Activated T-helper 9 cell treated with anti-CD3 and anti-CD28 coated beads, Interleukin-2, amount 50 U/mL, for 16 hours (primary cell): ENCODE data around the gene OR8K3.

Experiments
- DNase-seq: peaks from one replicate; pipeline ENCODE4 v3.0.0-alpha.2; 2020; ENCODE audit warnings: low read depth

The OR8K3 gene

DNA sequence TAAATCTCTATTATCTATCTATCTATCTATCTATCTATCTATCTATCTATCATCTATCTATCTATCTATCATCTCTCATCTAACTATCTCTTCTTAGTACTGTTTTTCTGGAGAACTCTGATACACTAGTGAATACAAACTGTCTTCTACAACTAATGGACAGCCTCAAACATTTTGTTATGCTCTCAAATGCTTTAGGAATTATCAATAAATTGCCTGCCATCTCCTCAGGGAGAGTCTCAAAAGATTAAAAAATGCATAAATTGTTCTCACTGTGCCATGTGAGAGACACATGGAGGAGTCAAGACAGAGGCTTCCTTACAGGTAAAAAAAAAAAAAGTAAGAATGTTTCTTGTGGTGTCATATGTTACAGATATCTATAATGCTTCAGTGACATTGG lies at the start of gene OR8K3:
Gene OR8K3, plus strand, starts transcription at position 301 of the 400 bp plus-strand sequence. CDS start 3,163 bp downstream, outside the sequence.
- no peak for DNase-seq

DNA sequence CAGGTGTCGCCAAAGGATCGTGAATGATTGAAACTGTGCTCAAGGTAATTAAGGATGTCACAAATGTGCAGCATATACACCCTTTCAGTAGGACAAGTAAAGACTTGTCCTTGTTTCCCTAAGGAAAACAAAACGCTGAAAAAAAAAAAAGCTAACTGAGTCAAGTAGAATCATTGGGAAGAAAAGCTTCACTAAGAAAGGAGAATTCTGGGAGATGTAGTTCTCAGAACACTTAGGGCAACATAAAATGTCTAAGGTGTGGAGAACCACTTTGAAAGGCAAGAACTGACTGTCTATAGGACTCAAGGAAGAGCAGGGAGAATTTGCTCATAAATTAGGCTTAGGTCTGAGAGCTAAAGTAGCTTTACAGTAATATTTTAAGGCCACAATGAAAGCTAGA lies 43.9 kb upstream of the OR8K3 start:
- DNase-seq: no peak

DNA sequence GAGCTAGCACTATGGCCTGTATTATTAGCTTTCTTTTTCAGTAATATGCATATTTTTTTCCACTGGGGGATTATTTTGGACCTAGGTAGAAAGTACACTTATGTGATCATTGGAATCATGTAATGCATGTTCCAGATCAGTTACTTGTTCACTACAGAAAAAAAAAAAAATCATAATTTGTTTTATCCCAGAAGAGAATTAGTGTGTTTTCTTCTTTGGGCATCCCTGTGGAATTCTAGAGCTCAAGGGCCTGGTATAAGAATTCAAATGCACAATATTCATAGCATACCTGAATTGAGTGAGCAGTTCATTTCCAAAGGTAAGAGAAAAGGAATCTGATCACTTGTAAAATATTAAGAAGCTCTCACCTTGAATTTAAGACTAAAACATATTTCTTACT lies 41.1 kb upstream of the OR8K3 start, which contains the start of gene OR5T1:
Gene OR5T1, plus strand, starts transcription at position 301 of the 400 bp plus-strand sequence. CDS start 1,485 bp downstream, outside the sequence.
- no peak for DNase-seq

DNA sequence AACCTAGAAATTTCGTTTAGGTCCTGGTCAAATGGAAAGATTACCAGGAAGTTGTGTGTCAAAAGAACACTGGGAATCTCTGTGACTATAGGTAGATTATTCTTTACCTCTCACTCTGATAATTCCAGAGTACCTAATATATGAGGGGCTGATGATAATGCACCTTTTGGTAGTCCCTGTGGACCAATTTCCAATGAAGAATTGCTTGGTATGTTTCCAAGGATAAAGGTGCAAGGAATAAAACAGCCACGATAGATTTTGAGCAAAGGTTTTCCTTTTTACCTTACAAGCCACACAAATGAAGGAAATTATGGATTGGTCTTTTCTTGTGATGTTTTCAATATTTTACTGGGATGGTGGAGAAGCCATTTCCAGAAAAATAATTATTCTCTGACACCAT lies 22.8 kb upstream of the OR8K3 start, which contains the start of gene OR8H1:
Gene OR8H1, minus strand, starts transcription at position 101 of the 400 bp plus-strand sequence. CDS start 1,192 bp downstream, outside the sequence.
- DNase-seq: no peak

DNA sequence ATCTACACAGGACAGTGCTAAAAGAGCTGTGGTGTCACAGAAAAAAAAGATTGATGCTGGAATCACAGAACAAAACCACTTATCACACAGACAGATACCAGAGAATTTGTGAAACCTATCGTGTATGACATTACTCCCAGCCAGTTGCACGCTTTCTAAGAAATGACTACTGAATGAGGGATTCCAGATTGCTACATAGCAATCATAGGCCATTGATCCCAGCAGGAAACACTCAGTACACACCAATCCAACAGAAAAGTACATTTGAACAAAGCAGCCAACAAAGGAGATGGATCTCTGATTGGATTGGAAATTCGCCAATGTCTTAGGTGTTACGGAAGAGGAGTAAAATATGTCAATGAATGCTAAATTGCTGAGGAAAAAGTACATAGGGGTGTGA lies 18.0 kb upstream of the OR8K3 start:
- DNase-seq: no peak

DNA sequence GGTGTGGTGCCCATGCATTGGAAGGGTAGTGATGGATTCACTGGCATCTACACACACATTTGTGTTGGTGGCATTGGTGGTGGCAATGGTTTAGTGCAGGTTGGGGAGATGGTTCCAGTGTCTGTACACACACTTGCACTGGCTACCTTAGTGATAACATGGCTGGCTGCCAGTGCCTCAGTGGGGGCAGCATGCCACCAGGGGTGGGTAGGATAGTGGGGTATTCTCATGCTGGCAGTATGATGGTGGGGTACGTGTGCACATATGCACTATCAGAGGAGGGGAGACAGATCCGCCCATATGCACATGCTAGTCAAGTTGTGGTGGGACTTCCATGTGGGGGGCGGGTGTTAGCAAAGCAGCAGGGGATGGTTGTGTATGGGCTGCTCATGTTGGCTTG lies 7.1 kb upstream of the OR8K3 start:
- no peak for DNase-seq

DNA sequence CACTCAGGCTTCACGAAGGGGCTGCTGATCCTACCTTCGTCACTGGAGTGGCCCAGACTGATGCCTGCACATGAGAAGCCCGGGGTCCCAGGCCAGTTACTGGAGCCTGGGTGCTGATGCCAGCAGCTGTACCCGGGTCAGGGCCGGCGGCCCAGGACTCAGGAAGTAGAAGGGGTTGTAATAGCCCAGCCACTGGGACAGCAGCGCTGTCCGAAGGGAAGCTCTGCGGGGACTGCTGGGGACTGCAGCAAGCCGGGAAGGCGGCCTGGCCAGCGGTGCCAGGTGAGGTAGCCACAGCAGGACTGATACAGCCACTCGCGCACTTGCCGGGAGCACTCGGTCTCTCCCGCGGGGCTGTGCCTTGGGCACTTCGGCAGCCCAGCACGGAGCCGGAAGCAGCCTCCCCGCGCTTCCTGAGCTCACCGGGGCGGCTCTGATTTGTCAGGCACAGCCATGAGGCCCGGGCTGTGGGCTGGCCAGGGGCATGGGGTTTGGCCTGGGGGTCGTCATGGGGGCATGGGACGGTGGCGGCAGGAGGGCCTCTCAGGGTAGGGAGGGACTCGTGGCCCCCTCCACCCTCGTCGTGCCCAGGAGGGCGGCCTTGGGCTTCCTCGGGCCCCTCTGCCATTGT lies 17.0 kb downstream of the OR8K3 start:
- DNase-seq: no peak

DNA sequence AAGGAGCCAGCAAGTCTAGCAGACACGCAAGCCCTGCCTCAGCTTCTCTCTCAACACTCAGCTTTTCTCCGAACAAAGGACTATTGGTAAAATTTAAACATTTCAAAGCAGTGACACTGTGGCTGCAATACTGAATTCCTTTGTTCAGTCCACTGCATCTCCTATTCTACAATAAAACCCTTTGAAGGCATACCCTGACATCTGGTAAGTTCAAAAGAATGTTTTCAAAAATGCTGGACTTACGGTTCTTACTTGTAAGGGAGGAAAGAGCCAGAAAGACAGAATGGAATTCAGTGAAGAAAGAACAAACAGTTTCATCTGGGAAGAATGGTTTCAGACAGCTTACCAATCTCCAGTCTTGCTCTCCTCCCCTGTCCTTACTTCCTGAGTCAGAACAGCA lies 18.2 kb downstream of the OR8K3 start:
- no peak for DNase-seq

DNA sequence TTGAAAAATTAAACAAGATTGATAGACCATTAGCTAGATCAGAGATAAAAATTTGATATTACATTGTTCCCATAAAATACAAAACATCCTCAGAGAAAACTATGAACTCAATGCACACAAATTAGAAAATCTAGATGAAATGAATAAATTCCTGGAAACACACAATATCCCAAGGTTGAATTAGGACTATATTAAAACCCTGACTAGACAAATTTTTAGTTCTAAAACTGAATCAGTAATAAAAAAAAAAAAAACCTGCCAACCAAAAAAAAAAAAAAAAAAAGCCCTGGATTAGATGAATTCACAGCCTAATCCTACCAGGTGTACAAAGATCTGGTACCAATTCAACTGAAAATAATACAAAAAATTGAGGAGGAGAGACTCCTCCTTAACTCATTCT lies 25.3 kb downstream of the OR8K3 start:
- DNase-seq: no peak

DNA sequence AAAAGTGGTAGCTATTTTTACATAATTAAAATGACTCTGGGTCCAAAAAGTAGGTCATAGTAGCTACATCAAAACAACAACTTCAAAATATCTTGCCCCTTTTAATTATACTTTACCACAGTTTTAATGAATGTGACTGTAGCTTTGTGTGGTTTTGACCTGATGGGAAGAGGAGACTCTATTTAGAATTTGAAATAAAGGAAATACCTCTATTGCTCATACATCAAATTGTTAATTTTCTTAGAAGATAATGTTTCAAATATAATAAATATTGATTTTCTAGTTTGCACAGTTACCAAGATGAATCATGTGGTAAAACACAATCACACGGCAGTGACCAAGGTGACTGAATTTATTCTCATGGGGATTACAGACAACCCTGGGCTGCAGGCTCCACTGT lies 30.8 kb downstream of the OR8K3 start, which contains the start of gene OR8K1:
Gene OR8K1, plus strand, starts transcription at position 301 of the 400 bp plus-strand sequence. Its CDS starts 0 bp downstream, at position 301.
- no peak for DNase-seq

DNA sequence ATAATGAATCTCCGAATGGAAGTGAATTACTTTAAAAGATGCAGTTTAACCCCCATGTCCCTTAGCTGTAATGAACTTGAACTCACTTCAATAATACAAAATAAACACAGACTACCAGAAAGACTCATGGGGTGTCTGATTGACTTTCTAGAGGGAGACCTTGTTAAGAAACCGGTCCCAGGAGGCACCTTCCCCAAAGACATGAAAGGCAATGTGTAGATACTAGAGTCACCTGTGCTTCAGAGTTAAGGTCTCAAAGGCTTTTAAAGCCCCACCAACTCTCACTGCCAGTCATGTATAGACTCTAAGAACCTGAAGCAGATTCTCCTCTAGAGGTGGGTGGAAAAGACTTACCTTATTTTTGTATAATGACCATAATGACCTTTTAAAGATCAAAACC lies 39.0 kb downstream of the OR8K3 start, which contains the start of gene OR8J1:
Gene OR8J1, plus strand, starts transcription at position 301 of the 400 bp plus-strand sequence. CDS start 5,956 bp downstream, outside the sequence.
- DNase-seq: no peak
